ENCODE measurements around the gene CABP7.

CABP7 gene

DNA sequence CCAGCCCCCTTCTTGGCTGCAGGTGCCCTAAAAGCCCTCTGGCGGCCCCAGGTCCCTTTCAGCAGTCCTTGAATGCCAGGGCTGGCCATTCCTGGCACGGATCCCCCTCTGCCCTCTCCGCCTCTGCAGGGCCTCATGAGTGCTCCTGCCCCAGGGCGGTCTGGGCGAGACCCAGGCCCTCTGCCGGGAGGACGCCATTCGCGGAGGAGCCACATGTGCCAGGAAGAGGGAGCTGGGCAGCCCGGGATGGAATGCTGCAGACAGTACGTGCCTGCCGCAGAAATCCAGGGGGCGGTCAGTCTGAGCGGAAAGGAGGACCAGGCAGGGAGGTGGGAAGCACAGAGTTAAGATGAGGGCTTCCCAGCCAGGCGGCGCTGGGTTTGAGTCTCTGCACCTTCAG lies 2.8 kb downstream of the CABP7 start:
- DNase-seq (ENCODE audit: low spot score): no peak

DNA sequence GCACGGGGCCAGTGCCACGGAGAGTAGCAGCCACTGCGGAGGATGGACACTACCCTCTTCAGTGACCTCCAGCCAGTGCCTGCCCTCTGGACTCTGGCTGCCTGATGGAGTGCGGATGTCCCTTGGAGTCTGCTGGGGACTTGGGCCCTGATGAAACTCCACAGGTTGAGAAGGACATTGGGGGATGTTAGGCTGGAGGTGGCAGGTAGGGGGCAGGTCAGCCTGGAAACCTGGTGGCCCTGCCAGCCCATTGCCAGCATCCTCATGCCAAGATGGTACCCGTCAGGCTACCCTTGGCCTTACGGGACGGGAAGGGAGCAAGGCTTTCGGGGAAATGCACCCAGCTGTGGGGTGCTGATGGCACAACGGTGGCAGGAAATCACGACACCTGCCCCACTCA lies 4.0 kb downstream of the CABP7 start:
- DNase-seq (ENCODE audit: low spot score): no peak

DNA sequence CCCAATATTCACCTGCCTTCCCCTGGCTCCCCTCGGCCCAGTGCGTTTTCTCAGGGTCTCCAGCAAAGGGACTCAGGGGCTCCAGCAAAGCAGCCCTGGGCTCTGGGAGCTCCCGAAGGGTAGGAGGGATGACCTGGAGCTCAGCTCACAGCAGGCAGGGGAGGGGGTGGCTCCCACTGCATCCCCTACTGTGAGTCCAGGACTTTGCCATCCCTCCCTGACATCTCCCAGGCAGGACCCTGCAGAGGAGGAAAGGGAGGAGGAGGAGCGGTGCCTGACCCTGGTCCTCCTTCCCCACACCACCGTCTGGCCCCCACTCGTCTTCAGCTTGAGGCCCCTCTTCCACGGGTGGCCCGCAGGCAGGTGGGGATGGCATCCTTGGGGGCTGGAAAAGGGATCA lies 5.0 kb downstream of the CABP7 start:
- DNase-seq (ENCODE audit: low spot score): no peak

DNA sequence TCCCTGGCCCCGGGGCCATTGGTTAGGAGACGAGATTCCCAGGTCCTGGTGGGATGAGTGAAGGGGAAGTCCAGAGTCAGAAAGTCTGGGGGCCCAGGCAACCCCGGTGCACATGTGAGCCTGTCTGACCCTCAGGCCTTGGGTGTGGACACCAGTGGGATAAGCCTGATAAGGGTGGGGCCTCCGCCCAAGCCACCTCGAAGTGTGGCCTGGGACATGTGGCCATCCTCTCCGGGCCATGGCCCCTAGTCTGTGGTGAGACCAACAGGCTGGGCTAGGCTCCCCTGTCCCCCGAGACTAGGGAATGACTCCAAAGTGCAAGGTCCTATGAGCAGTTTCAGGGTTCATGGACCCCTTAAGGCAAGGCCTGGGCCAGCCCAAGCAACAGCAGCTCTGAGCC lies 6.3 kb downstream of the CABP7 start:
- DNase-seq (ENCODE audit: low spot score): no peak

DNA sequence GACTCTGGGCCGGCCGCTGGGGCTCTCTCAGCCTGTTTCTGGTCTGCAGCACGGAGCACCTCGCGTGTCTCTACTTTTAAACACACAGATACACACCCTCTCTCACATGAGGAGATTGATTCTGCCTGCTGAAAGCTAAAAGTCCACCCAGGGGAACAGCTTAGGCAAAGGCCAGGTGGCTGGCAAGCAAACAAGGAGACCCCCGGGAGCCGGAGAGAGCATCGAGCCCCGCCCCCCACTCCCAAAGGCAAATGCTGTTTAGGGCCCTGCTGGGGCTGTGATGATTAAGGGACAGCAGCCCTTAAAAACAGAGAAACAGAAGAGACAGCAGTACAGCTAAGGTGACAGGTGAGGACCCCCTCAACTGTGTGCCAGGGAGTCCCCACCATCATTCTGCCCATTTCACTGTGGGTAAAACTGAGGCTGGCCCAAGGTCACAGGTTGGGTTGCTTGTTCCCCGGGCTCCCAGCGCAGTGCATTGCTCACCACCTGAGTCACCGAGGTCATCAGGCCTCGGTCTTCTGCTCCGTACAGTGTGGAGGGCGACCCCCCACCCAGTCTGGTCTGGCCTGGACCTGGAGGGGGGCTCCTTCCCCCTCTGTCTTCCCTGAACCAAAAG lies 6.8 kb downstream of the CABP7 start:
- DNase-seq (ENCODE audit: low spot score): no peak

DNA sequence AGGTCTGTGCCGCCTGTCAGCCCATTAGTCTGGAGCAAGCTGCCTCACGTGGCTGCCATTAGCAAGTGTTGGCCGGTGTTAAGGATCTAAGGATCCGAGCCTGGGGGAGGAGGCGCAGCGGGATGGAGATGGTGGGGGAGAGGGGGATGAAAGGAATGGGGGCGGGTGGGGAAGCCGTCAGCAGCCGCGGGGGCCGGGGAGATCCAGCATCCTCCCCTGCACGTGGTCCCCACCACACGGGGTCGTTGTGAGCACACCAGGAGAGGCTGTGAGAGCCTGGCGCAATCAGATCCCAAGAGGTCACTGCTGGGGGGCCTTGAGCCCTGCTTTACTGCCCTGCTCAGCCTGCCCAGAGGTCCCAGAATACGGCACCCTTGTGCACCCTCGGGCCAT lies 7.3 kb downstream of the CABP7 start:
- DNase-seq (ENCODE audit: low spot score): peak; percentile 66

DNA sequence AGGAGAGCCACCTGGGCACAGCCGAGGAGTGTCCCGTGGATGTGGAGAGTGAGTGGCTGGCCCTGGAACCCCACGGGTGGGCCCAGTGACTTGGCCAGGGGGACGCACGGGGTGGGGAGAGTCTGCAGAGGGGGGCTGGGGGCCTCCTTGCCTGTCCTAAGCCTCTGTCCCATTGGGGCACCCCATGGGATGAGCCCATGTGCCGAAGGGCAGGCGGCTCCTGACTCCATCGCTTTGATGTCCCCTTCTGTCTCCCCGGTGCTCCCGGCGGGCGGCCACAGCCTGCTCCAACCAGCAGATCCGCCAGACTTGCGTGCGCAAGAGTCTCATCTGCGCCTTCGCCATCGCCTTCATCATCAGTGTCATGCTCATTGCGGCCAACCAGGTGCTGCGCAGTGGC lies 9.4 kb downstream of the CABP7 start:
- no peak for DNase-seq (ENCODE audit: low spot score)

DNA sequence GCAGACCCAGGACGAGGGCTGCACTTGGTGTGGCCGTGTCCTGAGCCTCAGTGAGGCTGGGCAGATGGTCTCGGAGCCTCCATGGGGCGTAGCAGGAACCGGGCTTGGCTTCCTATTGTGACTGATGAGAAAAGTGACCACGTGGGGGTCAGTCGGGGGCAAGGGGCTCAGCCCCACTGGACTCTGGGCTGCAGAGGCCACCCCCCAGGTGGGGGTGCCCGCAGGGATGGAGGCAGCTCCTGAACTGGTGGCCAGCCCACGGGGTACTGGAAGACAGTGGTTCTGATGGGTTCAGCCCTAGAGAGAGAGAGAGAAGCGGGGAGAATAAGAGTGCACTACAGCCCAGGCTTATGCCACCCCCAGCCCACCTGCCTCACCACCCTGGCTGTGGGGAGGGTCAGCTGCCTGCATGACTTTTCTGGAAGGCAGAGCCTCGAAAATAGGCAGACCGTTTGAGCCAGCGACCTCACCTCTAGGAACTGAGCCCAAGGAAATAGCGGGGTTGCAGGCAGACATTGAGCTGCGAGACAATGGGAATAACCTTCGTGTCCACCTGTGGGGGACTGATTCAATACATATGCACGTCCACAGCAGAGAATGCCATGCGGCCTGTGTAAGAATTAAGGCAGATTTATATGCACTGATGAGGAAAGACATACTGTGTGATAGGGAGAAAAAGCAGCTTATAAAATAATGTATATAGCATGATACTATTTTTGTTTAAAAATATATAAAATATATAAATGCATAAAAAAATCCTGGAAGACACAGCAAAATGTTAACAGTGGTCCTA lies 11.5 kb downstream of the CABP7 start:
- no peak for DNase-seq (ENCODE audit: low spot score)

DNA sequence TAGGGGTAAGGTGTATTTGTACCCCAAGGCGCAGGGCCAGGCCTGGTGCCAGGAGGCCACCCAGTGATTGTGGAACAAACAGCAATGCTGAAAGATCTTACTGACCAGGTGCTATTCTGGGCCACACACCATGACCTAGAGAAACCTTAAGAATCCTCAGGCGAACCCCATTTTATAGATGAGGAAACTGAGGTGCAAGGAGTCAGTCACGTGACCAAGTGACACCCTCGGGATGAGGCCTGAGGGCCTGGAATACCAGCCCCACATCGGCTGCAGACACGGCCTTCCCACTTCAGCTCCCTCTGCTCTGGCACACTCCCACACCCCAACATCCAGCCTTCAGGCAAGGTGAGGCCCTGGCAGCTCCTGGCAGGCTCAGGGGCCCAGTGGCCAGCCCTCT lies 13.1 kb downstream of the CABP7 start:
- no peak for DNase-seq (ENCODE audit: low spot score)

DNA sequence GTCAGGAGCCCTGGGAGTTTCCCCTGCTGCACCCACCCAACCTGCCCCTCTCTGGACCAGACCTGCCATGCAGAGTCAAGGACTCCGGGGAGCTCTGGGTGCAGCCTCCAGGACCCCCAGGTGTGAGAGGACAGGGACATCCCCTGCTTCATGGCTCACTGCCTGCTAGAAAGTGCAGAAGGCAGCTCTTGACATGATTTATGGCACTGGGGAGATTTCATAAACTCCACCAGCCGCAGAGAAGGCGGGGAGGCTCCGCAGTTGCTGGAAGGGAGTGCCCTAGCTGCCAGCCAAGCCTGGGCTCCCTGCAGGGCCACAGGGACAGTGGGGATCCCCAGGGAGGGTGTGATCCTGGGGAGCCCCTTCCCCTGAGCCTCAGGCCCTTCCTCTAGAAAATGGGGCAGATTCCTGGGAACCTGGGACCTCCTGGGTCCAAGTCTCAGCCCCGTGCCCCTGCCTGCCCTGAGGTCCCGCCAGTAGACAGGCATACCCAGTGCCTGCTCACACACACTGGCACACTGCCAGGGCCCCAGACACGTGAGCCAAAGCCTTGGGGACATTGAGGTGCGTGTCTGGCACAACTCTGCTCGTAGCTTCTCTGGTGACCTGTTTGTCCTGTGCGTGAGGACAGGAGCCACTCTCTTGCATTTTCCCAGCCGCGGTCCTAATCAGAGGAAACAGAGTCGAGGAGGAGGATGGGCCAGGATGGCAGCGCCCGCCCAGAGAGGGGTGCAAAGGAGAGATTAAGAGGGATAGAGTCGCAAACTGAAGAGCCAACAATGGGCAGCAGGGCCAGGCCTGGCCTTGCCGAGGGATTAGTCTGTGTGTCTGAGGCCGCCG lies 13.8 kb downstream of the CABP7 start:
- DNase-seq (ENCODE audit: low spot score): peak; percentile 46

DNA sequence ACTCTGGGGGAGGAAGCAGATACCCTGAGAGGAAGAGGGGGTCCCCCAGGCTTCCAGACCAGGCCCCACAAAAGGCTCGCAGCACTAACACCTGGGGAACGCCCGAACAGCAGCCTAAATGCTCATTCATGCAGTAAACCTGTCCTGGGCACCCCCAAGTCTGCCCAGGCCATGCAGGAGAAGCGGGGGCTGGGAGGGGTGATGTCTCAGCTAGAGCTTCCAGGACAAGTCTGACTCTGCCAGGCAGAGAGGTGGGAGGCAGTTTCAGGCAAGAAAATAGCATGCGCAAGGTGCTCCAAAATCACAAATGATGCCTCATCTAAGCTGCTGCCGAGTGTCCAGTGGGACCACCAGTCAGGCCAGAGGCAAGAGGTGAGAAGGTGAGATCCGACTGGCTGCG lies 14.6 kb downstream of the CABP7 start:
- no peak for DNase-seq (ENCODE audit: low spot score)

DNA sequence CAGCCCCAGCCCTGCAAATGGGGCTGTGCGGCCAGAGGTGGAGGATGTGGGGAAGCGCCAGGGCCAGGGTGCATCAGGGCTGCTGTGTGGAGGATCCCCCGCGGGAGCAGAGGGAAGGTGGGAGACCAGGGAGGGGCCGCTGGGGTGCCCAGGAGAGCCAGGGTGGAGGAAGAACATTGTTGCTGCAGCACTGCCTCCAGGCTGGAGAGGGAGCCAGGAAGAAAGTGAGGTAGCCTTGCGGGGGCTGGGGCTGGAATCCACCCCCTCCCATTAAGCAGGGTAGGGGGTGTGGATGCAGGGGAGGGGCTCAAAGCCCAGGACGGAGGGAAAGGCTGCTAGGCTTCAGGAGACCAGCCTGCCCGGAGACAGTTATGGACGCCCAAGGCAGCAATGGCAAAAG lies 15.0 kb downstream of the CABP7 start:
- no peak for DNase-seq (ENCODE audit: low spot score)

DNA sequence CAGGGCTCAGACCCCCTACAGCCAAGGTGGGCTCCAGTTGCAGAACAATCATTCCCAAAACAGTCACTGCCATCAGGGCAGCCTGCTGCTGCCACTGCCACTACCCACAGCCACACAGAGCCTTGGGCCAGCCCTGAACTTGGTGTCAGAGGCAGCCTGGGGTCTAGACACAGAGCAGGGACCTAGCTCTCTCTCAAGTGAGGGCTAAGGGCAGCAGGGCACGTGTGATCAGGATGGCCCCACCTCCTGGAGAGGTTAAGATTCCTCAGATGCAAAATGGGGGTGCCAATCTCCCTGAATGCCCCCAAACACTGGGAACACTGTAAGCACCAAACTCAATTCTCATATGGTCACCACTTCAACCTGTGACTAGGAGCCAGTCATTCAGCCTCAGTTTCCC lies 15.6 kb downstream of the CABP7 start:
- DNase-seq (ENCODE audit: low spot score): no peak

DNA sequence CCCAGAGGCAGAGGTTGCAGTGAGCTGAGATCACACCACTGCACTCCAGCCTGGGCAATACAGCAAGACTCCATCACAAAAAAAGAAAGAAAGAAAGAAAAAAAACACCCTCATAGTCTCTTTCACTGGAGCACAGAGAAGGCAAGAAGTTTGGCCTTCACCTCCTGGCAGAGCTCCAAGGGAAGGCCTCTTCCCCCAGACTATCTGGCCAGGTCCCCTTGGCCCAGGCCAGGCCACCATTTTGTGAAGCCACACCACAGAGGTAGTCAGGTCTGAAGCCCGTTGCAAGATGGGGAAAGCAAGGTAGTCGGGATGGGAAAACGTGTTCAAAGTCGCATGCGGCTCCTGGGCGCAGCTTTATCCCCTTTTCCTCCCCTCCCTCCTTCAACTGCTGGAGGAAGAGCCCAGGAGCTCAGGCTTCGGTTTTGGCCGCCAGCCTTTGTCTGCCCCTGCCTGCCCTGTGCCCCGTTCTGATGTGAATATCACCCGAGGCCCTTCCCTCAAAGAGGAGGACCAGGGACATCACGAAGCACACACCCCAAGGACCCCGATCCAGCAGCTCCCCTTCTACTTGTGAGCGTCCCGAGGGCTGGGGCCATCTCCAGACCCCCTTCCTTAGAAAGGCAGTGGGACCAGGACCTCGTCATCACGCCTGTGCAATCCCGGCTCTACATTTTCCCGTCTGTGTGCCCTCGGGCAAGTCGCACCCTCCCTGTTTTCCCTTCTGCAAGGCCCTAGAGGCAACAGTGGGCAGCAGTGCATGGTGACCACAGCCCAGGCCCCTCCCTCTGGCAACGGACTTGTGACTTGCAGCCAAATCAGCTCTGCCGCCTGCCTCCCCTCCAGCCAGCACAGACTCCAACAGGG lies 17.7 kb downstream of the CABP7 start:
- no peak for DNase-seq (ENCODE audit: low spot score)

DNA sequence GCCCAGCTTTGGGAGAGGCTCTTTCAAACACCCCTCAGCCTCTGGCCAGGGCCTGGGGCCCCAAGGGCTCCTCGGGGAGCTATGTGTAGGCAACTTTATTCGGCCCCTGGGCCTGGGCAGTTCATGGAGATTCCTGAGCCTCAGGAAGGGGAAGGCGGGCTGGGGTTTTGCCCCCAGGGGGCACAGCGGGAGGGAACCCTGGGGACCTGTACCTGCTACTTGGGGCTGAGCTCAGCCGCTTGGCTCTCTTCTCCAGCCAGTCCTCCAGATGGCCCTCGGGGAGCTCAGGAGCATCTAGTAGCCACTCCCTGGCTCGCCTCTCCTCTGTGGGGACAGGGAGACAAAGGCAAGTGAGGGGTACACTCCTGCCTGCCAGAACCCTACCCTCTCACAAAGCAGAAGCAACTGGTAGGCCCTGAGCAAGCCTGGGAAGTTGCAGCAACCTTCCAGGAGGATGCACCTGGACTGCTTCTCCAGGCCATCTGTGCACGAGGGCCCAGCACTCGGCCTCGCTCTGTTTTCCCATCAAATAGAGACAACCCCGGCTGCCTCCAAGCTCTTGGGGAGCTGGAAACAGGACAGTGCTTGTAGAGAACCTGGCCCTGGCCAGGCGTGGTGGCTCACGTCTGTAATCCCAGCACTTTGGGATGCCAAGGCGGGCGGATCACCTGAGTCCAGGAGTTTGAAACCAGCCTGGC lies 18.5 kb downstream of the CABP7 start:
- DNase-seq (ENCODE audit: low spot score): no peak

DNA sequence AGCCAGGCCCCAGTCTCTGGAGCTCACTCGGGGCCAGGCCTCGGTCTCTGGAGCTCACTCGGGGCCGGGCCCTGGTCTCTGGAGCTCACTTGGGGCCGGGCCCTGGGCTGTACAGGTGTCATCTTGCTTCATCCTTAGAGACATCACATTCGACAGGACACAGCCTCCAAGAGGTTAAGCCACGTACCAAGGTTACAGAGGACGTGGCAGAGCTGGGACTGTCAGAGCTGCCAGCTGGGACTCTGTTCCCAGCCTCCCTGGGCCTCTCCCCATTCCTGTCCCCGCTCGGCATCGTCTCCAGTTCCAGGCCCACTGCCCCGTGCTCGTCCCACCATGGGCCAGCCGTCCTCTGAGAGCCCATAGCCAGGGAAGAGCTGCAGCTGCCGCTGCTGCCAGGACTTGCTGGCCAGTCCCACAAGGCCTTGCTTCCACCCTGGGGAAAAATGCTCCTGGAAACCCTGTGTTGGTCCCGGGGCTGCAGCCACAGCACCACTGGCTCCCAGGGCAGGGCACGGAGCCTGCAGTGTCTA lies 19.6 kb downstream of the CABP7 start:
- DNase-seq (ENCODE audit: low spot score): no peak

DNA sequence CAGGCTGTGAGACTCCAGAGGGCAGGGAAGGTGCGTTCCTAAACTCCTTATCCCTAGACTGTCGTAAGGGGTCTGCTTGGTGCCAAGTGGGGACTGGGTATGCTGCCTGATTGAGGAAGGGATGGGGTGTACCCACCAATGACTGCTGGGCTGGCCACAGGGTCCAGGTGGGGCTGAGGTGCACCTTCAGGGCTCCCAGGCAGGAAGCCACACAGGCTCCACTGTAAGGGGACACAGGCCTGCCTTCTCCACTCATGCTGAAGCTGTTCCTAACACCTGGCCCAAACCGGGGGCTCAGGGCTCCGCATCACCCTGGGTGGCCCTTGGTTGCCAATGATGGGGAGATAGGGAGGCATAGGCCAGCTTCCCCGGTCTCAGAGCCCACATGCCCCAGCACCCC lies 20.4 kb downstream of the CABP7 start:
- no peak for DNase-seq (ENCODE audit: low spot score)

DNA sequence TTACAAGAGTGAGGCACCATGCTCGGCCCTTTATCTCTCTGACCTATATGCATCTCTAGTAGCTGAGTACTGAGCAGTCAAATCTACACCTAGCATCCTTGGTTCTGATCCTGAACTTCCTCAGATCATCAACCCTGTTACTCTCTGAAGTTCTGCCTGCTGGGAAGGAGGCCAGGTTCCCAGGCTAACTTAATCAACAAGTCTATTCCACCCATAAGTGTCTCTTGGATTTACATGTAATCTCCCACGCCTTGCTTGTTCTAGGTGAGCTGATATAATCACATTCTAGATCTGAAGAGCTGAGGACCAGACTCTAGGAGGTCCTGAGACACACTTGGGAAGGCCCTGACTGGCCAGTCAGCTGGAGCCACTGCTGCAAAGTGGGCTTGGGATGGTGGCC lies 22.1 kb downstream of the CABP7 start:
- DNase-seq (ENCODE audit: low spot score): no peak

DNA sequence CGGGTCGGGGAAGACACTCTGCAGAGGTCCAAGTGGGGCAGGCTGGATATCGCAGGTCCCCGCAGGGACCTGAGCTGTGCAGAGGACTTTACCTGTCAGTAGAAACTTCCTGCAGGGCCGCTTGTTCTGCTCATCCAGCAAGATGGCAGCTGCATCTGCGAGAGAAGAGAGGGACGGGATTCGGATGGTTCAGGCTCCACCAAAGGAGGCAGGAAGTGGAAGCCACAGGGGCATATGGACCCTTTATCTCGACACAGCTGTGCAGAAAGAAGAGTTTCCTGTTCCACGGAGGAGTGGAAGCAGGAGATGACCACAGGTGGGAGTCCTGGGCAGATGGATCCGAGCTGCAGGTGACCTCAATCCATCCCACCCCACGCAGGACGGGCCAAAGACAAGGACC lies 22.5 kb downstream of the CABP7 start:
- no peak for DNase-seq (ENCODE audit: low spot score)

DNA sequence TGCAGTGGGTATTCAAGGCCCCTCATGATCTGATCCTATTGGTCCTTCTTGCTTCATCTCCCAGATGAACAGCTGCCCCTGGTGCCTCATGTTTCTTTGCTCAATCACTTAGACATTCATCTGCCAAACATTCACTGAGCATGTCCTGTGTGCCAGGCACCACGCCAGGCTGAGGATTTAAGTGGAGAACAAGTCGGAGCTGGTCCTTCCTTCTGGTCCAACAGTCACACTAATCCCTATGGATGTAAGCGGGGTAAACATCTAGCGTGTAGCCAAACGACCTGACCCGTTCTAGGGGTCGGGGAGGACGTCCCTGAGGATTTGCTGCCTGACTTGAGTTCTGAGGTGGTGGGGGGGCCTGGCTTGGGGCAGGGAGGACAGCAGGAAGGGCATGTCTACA lies 25.1 kb downstream of the CABP7 start:
- DNase-seq (ENCODE audit: low spot score): no peak

DNA sequence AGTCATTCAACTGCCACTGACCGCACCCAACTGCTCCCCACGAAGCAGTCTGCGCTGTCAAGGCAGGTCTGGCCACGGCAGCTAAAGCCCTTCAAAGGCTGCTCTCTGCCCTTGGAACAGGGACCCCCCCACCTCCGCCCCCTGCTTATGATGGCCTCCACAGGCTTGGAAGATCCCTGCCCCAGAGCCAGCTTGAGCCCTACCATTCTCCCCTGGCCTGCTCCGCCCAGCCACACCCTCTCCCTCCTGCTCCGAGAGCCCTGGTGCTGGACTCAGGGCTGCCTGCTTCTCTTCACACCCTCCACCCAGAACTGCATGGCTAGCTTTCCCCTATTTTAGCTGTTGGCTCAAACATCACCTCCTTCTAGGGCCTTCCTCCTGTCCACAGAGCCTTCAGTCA lies 28.0 kb downstream of the CABP7 start:
- no peak for DNase-seq (ENCODE audit: low spot score)

Measured in SK-N-DZ (cell line).